ENCODE results near the gene ARID3C. TPM values are rescaled to one million over a fixed set of nuclear protein-coding genes. Genes with fewer than 3 reads are reported as not detected.
"Not testable (repeated sequence)": the region's sequence is repeated elsewhere in the genome, so short reads cannot be mapped to it uniquely, and the experiment has no call there.

The ARID3C gene
- total RNA-seq, 4 donors from 2014 or later: 0.53 TPM; not detected in 3

GRCh38 chr9:34644766-34645314, 16.0 kb upstream of the ARID3C start:
- Histone ChIP-seq H3K36me3 (peaks cover 0 to 18% (median 0%) of the 10 kb centered on the region in 3 donors), H3K27me3 (no peaks in the 10 kb centered on the region), H3K9me3 (no peaks in the 10 kb centered on the region), H3K27ac (peak overlapping the region in 1 of 4 donors; percentile 45), H3K4me1 (peaks cover 0 to 22% (median 14%) of the 10 kb centered on the region in 4 donors), H3K4me3 (no peak overlapping the region)
- TF ChIP-seq CTCF (IDR thresholded peaks at IDR 0.05) (no peak), POLR2A (IDR thresholded peaks at IDR 0.05) (no peak)
- DNase-seq: no peak

GRCh38 chr9:34642679-34643078, 13.8 kb upstream of the ARID3C start:
- H3K27ac ChIP-seq: no peak overlapping the region
- no peak overlapping the region for H3K4me3 ChIP-seq
- H3K36me3 ChIP-seq: no peaks in the 10 kb centered on the region
- TF ChIP-seq POLR2A (IDR thresholded peaks at IDR 0.05) (no peak), CTCF (IDR thresholded peaks at IDR 0.05) (no peak)
- DNase-seq: no peak
- no peaks in the 10 kb centered on the region for H3K27me3 ChIP-seq
- H3K4me1 ChIP-seq: peaks cover 0 to 20% (median 8%) of the 10 kb centered on the region in 4 donors
- H3K9me3 ChIP-seq: no peaks in the 10 kb centered on the region

GRCh38 chr9:34639322-34639721, 10.5 kb upstream of the ARID3C start:
- not testable (repeated sequence) for H3K9me3 ChIP-seq, H3K27me3 ChIP-seq, H3K4me3 ChIP-seq, H3K36me3 ChIP-seq, DNase-seq, H3K27ac ChIP-seq
- peaks cover 0 to 26% (median 10%) of the 10 kb centered on the region in 4 donors for H3K4me1 ChIP-seq

GRCh38 chr9:34638138-34638445, 9.2 kb upstream of the ARID3C start:
- no peaks in the 10 kb centered on the region for H3K27me3 ChIP-seq
- peak overlapping the region; percentile 73 to 86 (median 82) for H3K27ac ChIP-seq
- DNase-seq: no peak
- TF ChIP-seq CTCF (IDR thresholded peaks at IDR 0.05) (no peak), POLR2A (IDR thresholded peaks at IDR 0.05) (no peak)
- H3K9me3 ChIP-seq: no peaks in the 10 kb centered on the region
- peaks cover 0 to 26% (median 10%) of the 10 kb centered on the region in 4 donors for H3K4me1 ChIP-seq
- peak overlapping the region; percentile 69 to 79 (median 74) for H3K4me3 ChIP-seq
- H3K36me3 ChIP-seq: peaks cover 0 to 10% (median 0%) of the 10 kb centered on the region in 3 donors

- Histone ChIP-seq H3K36me3 (peaks cover 0 to 10% (median 0%) of the 10 kb centered on the region in 3 donors), H3K9me3 (no peaks in the 10 kb centered on the region), H3K4me3 (peak within 1 kb of the TSS; percentile 69 to 79 (median 74)), H3K4me1 (peaks cover 0 to 26% (median 10%) of the 10 kb centered on the region in 4 donors), H3K27ac (peak within 1 kb of the TSS; percentile 73 to 86 (median 82)), H3K27me3 (no peaks in the 10 kb centered on the region)
- TF ChIP-seq CTCF (IDR thresholded peaks at IDR 0.05) (peak in 2 of 6 experiments; percentile 30 to 34), POLR2A (IDR thresholded peaks at IDR 0.05) (peak; percentile 88 to 89)
- peak; percentile 89 to 97 (median 97) for DNase-seq
Measured at GRCh38 chr9:34637356-34638137, 8.7 kb upstream of the ARID3C start, which contains the start of gene SIGMAR1. Gene SIGMAR1 (minus strand): TSS chr9:34637787. CDS start chr9:34637697, 90 bp downstream.

GRCh38 chr9:34636791-34637355, 8.0 kb upstream of the ARID3C start:
- Histone ChIP-seq H3K27ac (peak overlapping the region; percentile 73 to 86 (median 82)), H3K4me1 (peaks cover 0 to 26% (median 10%) of the 10 kb centered on the region in 4 donors), H3K27me3 (no peaks in the 10 kb centered on the region), H3K36me3 (peaks cover 0 to 10% (median 0%) of the 10 kb centered on the region in 3 donors), H3K4me3 (peak overlapping the region; percentile 69 to 79 (median 74)), H3K9me3 (no peaks in the 10 kb centered on the region)
- DNase-seq: no peak
- TF ChIP-seq POLR2A (IDR thresholded peaks at IDR 0.05): no peak
- TF ChIP-seq CTCF (IDR thresholded peaks at IDR 0.05): no peak
